GM20000 (cell line): ENCODE data around the gene MYO5B.

Experiments
- DNase-seq: peaks from one replicate; pipeline ENCODE4 v3.0.0; 2012; ENCODE audit warnings: low spot score
- CTCF ChIP-seq: IDR thresholded peaks from 2 replicates; pipeline ENCODE4 v1.5.1; 2012; ENCODE audit warnings: mild to moderate bottlenecking, control low read depth; ENCODE audit errors: extremely low read depth, missing control alignments

The MYO5B gene

GRCh38 chr18:50115095-50115494 is 79.9 kb downstream of the MYO5B start:
- no peak for DNase-seq
- TF ChIP-seq CTCF: no peak

- no peak for DNase-seq
- no peak for TF ChIP-seq CTCF
Measured at GRCh38 chr18:50114448-50114847, 80.5 kb downstream of the MYO5B start.

DNA sequence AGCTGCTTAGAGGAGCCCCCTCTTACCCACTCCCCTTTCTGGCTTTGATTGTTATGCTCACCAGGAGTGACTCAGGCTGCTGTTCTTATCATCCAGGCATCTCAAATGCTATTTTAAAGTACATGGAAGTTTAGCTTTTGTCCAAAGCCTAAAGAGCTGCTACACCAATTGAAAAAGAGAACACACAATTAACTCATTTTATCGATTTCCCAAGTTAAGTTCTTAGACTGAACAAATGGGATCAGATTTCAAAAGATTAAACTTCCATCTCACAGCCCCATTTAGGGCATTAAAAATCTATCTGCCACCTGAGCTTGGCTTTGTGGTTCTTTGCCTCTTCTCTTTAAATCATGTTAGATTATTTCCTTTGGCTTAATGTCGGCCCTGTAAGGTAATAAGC is 81.2 kb downstream of the MYO5B start:
- TF ChIP-seq CTCF: no peak
- DNase-seq: no peak

DNA sequence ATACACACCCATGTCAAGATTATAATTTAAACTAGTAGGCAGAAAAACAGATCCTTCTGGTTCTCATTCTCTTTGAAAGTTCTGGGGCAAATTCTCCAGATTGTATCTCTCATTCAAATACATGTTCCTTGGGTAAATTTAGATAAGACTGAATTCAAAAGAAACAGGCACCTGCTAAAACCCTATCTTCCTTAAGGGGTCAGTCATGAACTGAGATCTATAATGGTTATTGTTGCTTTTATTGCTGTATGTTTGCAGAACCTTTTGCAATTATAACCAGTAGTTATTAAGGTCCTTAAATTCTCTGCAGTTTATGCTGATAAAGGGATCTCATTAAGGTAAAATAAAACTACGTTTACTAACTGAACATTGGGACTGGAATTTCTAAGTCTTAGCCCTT is 83.5 kb downstream of the MYO5B start:
- TF ChIP-seq CTCF: peak; percentile 2
- no peak for DNase-seq

GRCh38 chr18:50107468-50107977 is 87.4 kb downstream of the MYO5B start:
- no peak for TF ChIP-seq CTCF
- no peak for DNase-seq

GRCh38 chr18:50105027-50105426 is 89.9 kb downstream of the MYO5B start:
- TF ChIP-seq CTCF: no peak
- DNase-seq: no peak

- no peak for DNase-seq
Measured at GRCh38 chr18:50104421-50104820, 90.5 kb downstream of the MYO5B start.

More at GRCh38 chr18:50104421-50104820, 90.5 kb downstream of the MYO5B start:
- TF ChIP-seq CTCF: no peak
